Measurements from ENCODE around the gene SDK2. TPM values are rescaled to one million over a fixed set of nuclear protein-coding genes. Genes with fewer than 3 reads are reported as not detected.

Gene SDK2
- total and polyA plus RNA-seq, 2 of the 4 experiments (the other 2 are of a cell fraction): under 0.01 to 0.03 TPM

DNA sequence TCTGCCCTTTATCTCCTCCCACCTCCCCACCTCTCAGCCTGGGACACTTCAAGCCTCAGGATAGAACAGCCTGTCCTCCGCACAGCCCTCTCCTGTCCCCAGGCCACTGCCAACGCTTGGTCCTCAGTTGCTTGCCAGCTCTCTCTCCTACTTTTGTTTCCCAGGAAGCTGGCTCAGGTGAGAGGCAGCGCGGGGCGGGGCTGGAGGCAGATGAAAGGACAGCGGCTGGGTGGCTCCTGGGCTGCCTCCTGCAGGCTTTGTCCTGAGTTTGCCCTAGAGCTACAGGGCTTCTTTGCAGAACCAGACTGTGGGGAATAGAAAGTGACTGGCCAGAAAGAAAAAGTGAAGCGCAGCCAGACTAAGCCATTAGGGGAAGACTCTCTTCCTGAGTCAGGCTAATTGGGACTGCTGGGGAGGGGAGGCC lies 284.2 kb downstream of the SDK2 start:
- H3K9me3 ChIP-seq (ENCODE audit: control insufficient read depth, insufficient read depth, low read length): no peaks in the 10 kb centered on the region
- H3K9me1 ChIP-seq (ENCODE audit: insufficient read depth, low read length): no peaks in the 10 kb centered on the region
- H2BK20ac ChIP-seq (ENCODE audit: low read depth, low read length): no peak overlapping the region
- DNase-seq (no peak), ATAC-seq (ENCODE audit: low read depth) (no peak)
- no TSS peak for BruUV-seq (replicated peaks)
- H2AFZ ChIP-seq (replicated peaks; ENCODE audit: low read length, poor library complexity): no peak overlapping the region
- H3K23ac ChIP-seq (ENCODE audit: low read depth, low read length): no peak overlapping the region
- H3K36me3 ChIP-seq (ENCODE audit: control insufficient read depth, insufficient read depth, low read length): no peaks in the 10 kb centered on the region
- no peaks in the 10 kb centered on the region for H3K79me1 ChIP-seq (ENCODE audit: low read depth in 1 of 2, low read length in 2 of 2)
- no peak overlapping the region for H4K5ac ChIP-seq (ENCODE audit: low read depth, low read length)
- peaks cover 2% of the 10 kb centered on the region; the same call in 1 of the 2 replicates for H3K4me1 ChIP-seq (ENCODE audit: control insufficient read depth, insufficient read depth, low read length)
- peaks cover 14% of the 10 kb centered on the region for H3K27me3 ChIP-seq (ENCODE audit: control insufficient read depth, insufficient read depth, low read length)
- ChIA-PET CTCF (interaction anchor here (0.7 kb wide), 1 partner anchor 844 kb away, joined by 5 read pairs; the partner anchor contains the start of gene RPL38), POLR2A (ENCODE audit: unreplicated experiment) (no interaction called here)
- no peak overlapping the region; the same call in 1 of the 2 replicates for H2AK5ac ChIP-seq (ENCODE audit: low read depth, low read length)
- H3K4ac ChIP-seq (ENCODE audit: low read depth, low read length): no peak overlapping the region
- intact Hi-C loops (cut with micrococcal nuclease) (no loop called here), in situ Hi-C loops (cut with MboI; ENCODE audit: low sequenced_read_pairs) (loop anchor here (25.0 kb wide), 1 partner anchor 773 kb away; no protein-coding TSS in a partner anchor), dilution Hi-C loops (cut with HindIII; ENCODE audit: low sequenced_read_pairs, unreplicated experiment) (no loop called here)
- H2AK9ac ChIP-seq (replicated peaks; ENCODE audit: low read depth, low read length, poor library complexity): peak overlapping the region; percentile 42
- no peak overlapping the region for H2BK120ac ChIP-seq (ENCODE audit: low read depth, low read length)
- H3K4me3 ChIP-seq (ENCODE audit: insufficient read depth, low read depth, low read length): no peak overlapping the region
- TF ChIP-seq CHD1 (IDR thresholded peaks at IDR 0.05; ENCODE audit: low read depth, low read length): no peak
- no peak for TF ChIP-seq RCOR1 (IDR thresholded peaks at IDR 0.05; ENCODE audit: insufficient replicate concordance, low read length)
- no peak for TF ChIP-seq RFX5 (IDR thresholded peaks at IDR 0.05; ENCODE audit: low read depth, low read length)
- TF ChIP-seq MAFK (IDR thresholded peaks at IDR 0.05; ENCODE audit: low read depth, low read length): no peak
- TF ChIP-seq, protein P1, sequence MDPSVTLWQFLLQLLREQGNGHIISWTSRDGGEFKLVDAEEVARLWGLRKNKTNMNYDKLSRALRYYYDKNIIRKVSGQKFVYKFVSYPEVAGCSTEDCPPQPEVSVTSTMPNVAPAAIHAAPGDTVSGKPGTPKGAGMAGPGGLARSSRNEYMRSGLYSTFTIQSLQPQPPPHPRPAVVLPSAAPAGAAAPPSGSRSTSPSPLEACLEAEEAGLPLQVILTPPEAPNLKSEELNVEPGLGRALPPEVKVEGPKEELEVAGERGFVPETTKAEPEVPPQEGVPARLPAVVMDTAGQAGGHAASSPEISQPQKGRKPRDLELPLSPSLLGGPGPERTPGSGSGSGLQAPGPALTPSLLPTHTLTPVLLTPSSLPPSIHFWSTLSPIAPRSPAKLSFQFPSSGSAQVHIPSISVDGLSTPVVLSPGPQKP (IDR thresholded peaks at IDR 0.05; ENCODE audit: borderline replicate concordance, low read depth, low read length): no peak
- no peak for TF ChIP-seq FOS (IDR thresholded peaks at IDR 0.05; ENCODE audit: low read depth, low read length)
- TF ChIP-seq, protein P2, sequence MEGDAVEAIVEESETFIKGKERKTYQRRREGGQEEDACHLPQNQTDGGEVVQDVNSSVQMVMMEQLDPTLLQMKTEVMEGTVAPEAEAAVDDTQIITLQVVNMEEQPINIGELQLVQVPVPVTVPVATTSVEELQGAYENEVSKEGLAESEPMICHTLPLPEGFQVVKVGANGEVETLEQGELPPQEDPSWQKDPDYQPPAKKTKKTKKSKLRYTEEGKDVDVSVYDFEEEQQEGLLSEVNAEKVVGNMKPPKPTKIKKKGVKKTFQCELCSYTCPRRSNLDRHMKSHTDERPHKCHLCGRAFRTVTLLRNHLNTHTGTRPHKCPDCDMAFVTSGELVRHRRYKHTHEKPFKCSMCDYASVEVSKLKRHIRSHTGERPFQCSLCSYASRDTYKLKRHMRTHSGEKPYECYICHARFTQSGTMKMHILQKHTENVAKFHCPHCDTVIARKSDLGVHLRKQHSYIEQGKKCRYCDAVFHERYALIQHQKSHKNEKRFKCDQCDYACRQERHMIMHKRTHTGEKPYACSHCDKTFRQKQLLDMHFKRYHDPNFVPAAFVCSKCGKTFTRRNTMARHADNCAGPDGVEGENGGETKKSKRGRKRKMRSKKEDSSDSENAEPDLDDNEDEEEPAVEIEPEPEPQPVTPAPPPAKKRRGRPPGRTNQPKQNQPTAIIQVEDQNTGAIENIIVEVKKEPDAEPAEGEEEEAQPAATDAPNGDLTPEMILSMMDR (conservative IDR thresholded peaks at IDR 0.05; ENCODE audit: low read depth, low read length): no peak
- TF ChIP-seq CEBPB (IDR thresholded peaks at IDR 0.05; ENCODE audit: low read depth, low read length): no peak
- no peak for TF ChIP-seq POLR2A (IDR thresholded peaks at IDR 0.05; ENCODE audit: low read depth, low read length)
- TF ChIP-seq, protein P3, sequence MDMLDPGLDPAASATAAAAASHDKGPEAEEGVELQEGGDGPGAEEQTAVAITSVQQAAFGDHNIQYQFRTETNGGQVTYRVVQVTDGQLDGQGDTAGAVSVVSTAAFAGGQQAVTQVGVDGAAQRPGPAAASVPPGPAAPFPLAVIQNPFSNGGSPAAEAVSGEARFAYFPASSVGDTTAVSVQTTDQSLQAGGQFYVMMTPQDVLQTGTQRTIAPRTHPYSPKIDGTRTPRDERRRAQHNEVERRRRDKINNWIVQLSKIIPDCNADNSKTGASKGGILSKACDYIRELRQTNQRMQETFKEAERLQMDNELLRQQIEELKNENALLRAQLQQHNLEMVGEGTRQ (IDR thresholded peaks at IDR 0.05; ENCODE audit: low read depth, low read length): no peak
- no peak for TF ChIP-seq BHLHE40 (IDR thresholded peaks at IDR 0.05; ENCODE audit: low read depth, low read length)
- no peak for TF ChIP-seq RAD21 (IDR thresholded peaks at IDR 0.05; ENCODE audit: low read length)
- TF ChIP-seq SMC3 (IDR thresholded peaks at IDR 0.05; ENCODE audit: low read depth, low read length): no peak
- no peak for TF ChIP-seq MXI1 (IDR thresholded peaks at IDR 0.05; ENCODE audit: borderline replicate concordance, low read depth, low read length)
- H2BK5ac ChIP-seq (ENCODE audit: low read depth, low read length, poor library complexity, severe bottlenecking): no peak overlapping the region
- no peak overlapping the region for H4K91ac ChIP-seq (ENCODE audit: insufficient read depth, low read depth, low read length)
- no peak overlapping the region for H2BK15ac ChIP-seq (ENCODE audit: low read depth, low read length)
- H3K56ac ChIP-seq (ENCODE audit: extremely low read depth, insufficient read depth, low read length): no peak overlapping the region
- H3K9ac ChIP-seq (ENCODE audit: low read depth, low read length): no peak overlapping the region
- H4K8ac ChIP-seq (ENCODE audit: low read depth in 2 of 2, low read length in 2 of 2): no peak overlapping the region
- H3K18ac ChIP-seq (ENCODE audit: low read depth, low read length): no peak overlapping the region
- 100% methylated on average over 1 of the region's 7 CpGs; no CpG with 5 or more reads in 1 of the 2 experiments for WGBS, 2 experiments (ENCODE audit: extremely low coverage in 2 of 2, insufficient read length in 1 of 2)
- no peak overlapping the region for H3K4me2 ChIP-seq (ENCODE audit: low read depth, low read length)
- no peaks in the 10 kb centered on the region for H4K20me1 ChIP-seq (ENCODE audit: insufficient read depth, low read length)
- H3K14ac ChIP-seq (replicated peaks; ENCODE audit: low read depth, low read length): no peak overlapping the region
- no peak overlapping the region for H3K27ac ChIP-seq (ENCODE audit: insufficient read depth, low read length)
